HG03108 (cell line): Measurements from ENCODE around the gene FIGNL1.
A peak's percentile ranks its signal among the peaks of the same experiment; 100 is the strongest.

Experiments used
- ATAC-seq: cut with Tn5 transposase; IDR thresholded peaks from one replicate; pipeline ENCODE4 v1.9.1; 2021; ENCODE audit warnings: moderate library complexity; ENCODE audit not compliant: unreplicated experiment

The FIGNL1 gene, protein sequence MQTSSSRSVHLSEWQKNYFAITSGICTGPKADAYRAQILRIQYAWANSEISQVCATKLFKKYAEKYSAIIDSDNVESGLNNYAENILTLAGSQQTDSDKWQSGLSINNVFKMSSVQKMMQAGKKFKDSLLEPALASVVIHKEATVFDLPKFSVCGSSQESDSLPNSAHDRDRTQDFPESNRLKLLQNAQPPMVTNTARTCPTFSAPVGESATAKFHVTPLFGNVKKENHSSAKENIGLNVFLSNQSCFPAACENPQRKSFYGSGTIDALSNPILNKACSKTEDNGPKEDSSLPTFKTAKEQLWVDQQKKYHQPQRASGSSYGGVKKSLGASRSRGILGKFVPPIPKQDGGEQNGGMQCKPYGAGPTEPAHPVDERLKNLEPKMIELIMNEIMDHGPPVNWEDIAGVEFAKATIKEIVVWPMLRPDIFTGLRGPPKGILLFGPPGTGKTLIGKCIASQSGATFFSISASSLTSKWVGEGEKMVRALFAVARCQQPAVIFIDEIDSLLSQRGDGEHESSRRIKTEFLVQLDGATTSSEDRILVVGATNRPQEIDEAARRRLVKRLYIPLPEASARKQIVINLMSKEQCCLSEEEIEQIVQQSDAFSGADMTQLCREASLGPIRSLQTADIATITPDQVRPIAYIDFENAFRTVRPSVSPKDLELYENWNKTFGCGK

DNA sequence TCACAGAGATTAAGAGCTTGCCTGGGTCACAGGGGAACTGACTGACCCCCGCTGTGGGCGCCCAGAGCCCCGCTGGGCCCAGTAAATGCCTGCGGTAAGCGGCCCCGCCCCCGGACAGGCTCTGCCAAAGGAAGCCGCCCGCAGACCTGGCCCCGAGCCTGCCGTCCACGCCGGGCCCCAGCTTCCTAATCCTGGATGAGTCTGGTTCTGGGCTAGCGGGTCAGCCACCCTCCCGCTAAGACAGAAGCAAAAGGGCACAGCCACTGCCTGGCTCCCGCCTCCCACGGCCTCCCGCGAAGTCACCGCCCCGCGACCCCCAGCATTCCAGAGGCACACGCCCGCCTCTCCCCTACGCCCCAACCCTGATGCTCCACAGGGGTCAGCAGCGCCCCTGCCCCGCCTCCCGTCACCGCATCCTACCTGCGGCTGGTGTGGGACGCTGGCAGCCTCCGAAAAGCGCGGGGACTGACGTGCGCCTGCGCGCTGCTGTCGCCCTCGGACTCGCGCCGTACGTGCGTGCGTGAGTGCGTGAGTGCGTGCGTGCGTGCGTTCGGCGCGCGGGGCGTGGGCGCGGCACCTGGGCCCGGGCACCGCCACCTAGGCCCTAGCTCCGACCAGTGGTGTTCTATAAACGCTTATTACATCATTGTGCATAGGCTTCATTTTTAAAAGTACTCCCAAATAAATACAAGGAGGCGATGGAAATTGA lies at the start of gene FIGNL1:
FIGNL1 (minus strand) TSS at position 470 of the 709 bp plus-strand sequence. CDS start 3,063 bp downstream, outside the sequence.
- ATAC-seq: peak; percentile 76

DNA sequence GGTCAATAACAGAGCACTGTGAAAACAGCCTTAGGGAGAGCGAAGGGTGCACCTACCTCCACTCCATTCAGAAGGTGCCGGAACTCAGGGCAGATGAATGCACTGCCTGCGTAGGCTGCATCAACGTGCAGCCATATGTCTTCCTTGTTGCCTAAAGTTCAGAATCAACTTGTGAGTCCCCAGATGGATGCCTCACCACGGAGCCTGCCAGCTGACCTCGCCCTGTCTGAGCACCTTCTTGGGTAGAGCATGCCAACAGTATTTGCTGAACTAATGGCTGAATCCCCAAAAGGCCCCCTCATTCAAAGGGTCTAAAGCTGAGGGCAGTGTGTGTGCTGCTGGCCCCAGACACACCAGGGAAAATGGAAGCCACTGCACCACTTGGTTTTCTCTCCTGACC lies 48.9 kb upstream of the FIGNL1 start:
- ATAC-seq: no peak

DNA sequence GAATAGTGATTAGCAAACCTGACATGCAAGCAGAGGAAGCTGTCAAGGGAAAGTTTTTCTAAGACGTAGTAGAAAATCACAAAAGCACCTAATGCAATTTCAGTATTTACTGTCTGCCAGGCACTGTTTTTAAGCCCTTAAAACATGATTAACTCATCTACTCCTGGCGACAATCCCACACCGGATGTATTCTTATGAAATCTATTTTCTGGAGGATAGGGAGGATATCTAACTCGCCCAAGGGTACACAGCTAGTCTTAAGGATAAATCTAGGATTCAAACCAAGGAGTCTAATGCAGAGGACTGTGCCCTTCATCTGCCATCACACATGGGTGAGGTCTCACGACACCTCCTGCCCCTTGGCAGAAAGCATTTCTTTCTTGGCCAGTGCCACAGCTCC lies 47.8 kb upstream of the FIGNL1 start:
- ATAC-seq: no peak

GRCh38 chr7:50497068-50497642 lies 47.0 kb upstream of the FIGNL1 start:
- ATAC-seq: no peak

DNA sequence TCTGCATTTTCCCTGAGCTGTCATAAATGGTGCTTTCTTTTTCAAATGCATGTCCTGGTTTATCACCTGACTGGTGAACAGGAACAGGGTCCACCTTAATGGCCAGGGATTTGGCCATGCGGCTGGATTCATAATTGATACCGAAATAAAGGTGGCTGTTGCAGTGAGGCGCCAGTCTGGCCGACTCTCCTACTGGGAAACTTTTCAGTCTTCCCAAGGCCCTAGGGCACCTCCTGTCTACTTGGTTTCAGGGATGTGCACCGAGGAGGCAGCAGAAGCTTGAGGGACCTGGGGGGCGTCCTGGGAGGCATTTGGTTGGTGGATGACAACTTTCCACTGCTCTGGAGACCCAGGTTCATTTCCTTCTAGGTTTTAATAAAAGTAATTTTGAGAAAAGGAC lies 46.4 kb upstream of the FIGNL1 start:
- ATAC-seq: no peak

- no peak for ATAC-seq
These were observed 45.6 kb upstream of the FIGNL1 start for GRCh38 chr7:50495746-50496145.

DNA sequence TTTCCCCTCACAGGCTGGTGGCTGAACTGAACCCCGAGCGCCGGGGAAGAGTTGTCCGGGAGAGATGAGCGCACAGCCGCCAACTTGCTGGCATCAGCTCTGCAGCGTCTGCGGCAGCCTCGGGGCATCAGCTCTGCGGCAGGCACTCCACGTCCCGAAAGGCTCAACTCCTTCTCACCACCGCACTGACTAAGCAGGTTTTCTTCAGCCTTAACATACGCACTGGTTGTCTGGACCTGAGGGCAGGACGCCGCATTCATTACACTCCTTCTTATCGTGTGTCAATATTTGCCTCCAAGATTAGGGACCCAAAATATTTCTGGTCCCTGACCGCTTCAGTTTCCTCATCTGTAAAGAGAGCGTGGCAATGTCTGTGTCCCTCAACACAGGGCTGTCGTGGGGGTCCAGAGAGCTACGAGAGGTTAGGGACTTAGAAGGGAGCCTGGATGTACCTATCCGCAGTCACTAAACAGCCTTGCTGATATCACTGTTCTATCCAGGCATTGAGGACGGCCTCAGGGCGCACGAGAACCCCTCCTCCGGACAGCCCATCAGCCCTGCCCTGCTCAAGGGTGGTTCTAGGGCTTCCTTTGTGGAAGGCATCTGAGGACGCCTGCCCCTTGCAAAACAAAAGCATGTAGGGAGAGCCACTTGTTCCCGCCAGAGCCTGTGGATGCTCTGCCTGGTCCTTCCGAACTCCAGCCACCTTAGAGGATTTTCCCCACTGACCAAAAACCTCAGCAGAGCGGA lies 42.8 kb upstream of the FIGNL1 start:
- no peak for ATAC-seq

GRCh38 chr7:50491943-50492342 lies 41.8 kb upstream of the FIGNL1 start:
- ATAC-seq: no peak

- ATAC-seq: no peak
These were observed 41.1 kb upstream of the FIGNL1 start for GRCh38 chr7:50491209-50491608.

DNA sequence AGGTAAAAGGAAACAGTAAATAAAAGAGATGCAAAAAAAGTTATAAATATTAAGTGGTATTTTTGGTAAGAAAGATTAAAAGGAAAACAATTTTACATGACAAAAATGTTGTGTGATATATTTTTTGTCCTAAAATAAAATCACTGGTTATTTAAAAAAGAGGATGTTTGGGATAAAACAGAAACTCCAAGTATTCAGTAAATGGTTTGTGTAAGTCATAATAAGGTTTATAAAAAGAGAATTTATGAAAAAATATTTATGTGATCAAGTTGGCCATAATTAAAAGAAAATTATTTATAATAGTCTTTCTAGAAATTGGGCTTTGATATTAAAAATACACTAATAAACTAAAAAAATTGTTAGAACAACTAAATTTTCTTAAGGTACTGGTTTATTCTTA lies 38.2 kb upstream of the FIGNL1 start:
- no peak for ATAC-seq

DNA sequence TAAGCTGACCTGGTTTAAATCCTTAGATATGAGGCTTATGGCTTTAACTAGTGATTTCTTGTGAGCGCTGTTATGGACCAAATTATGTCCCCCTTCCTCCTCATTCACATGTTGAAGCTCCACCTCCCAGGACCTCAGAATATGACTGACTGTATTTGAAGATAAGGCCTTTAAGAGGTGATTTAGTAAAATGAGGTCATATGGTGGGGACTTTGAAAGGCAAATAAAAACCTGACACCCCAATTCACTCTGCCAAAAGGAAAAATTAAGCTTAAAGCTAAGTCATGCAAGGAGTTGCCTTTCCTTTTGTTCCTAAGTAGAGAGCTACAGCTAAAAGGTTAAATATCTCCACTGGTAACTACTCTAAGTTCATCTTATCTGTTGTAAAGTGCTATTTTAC lies 36.4 kb upstream of the FIGNL1 start:
- no peak for ATAC-seq

- ATAC-seq: no peak
These were observed 31.7 kb upstream of the FIGNL1 start for GRCh38 chr7:50481867-50482266.

- ATAC-seq: no peak
These were observed 30.6 kb upstream of the FIGNL1 start for GRCh38 chr7:50480797-50481196.

- ATAC-seq: no peak
These were observed 29.8 kb upstream of the FIGNL1 start for GRCh38 chr7:50479743-50480517.

GRCh38 chr7:50477640-50478039 lies 27.5 kb upstream of the FIGNL1 start:
- no peak for ATAC-seq

DNA sequence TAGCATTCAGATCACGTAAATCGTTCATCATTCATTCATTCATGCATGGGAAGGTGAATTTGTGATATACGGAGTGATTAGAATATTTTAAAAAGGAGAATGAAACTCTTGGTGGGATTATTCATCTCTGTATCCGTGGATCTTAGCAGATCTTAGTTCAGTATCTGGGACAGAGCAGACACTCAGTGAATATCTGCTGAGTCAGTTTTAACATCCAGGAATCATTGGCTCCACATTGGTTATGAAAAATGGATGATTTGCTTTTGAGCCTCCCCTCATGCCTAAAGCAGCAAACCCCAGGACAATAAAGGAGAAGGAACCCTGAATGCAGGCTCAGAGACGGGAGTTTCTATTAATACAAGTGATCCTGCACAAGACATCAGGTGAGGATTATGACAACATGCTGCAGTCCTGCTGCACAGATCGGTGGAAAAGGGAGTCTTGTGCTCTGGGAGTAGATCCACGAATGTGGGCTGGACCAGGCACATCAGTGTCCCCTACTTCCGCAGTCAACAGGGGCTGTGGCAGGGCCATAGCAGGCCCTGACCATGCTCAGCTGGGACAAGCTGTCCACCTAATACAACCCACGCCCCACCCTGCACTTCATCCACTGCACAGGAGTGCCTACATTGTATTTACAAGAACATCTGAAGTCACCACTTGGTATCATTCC lies 26.9 kb upstream of the FIGNL1 start:
- no peak for ATAC-seq

GRCh38 chr7:50475340-50475739 lies 25.2 kb upstream of the FIGNL1 start:
- ATAC-seq: no peak

DNA sequence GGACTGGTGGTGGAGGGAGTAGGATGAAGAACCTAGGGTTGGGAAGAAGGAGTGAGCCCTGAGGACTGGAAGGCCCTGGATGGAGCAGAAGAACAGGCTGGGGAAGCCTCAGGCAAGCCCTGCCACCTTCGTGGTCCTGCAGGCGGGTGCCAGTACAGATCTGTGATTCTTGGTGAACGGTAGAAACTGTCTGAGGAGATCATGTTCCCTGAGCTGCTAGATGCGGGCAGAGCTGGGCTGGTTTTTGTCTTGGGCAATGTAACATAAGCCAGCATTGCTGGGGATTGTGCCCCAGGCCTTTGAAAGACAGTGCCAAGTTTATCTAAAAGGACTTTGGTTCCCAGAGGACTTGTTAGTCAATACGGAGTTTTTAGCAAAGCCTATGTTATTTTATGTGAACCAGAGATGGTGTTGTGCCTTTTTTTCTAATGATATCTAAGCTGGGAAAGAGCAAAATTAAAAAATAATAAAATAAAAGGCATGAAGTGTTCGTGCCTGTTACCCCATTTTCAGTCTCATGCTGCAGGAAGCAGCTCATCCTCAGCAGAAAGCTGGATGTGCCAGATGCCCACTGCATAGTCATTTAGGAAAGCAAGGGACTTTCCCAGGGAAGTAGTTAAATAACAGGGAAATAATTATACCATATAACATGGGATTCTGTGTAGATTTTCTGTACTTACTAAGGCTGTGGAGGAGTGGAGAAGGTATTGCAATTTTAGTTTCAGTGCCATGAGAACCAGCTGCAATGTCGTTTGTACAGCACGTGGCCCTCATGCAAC lies 24.4 kb upstream of the FIGNL1 start:
- no peak for ATAC-seq

GRCh38 chr7:50473531-50473930 lies 23.4 kb upstream of the FIGNL1 start:
- no peak for ATAC-seq
